B cell (primary cell): Measurements from ENCODE around the gene PPP1R18. TPM values are rescaled to one million over a fixed set of nuclear protein-coding genes. Genes with fewer than 3 reads are reported as not detected.

Source experiments
- ATAC-seq: fragments of 200-7000 bp; cut with Tn5 transposase; one replicate; pipeline ENCODE4 v1.10.0; 2021; ENCODE audit warnings: low read depth, mild to moderate bottlenecking, moderate number of reproducible peaks, moderate library complexity
- CTCF ChIA-PET: fragments of 350-600 bp; sonication (Branson Sonifier 250); formaldehyde crosslinking; loops from one replicate; lab custom pipeline; 2021; ENCODE audit warnings: antibody characterized with exemption, inconsistent platforms; lab: Charles Lee
- POLR2A ChIA-PET: fragments of 350-600 bp; sonication (Branson Sonifier 250); formaldehyde crosslinking; loops from one replicate; lab custom pipeline; 2021; ENCODE audit warnings: antibody characterized with exemption; lab: Charles Lee
- DNase-seq: peaks from one replicate; pipeline ENCODE4 v3.0.0; 2013
- H2AFZ ChIP-seq: 2 replicates; pipeline ENCODE4 v1.6.1; 2012; ENCODE audit warnings: mild to moderate bottlenecking, low read depth, low read length; ENCODE audit not compliant: insufficient read depth, poor library complexity, severe bottlenecking
- H3K27ac ChIP-seq, 2 donors: 1 replicate in 1 of 2; 2 replicates in 1 of 2; pipeline ENCODE4 v1.5.1; 2012 to 2013; ENCODE audit warnings: low read length in 2 of 2, mild to moderate bottlenecking in 2 of 2, moderate library complexity in 1 of 2
- H3K27me3 ChIP-seq, 4 experiments: fragments of 200-600 bp in 1 of 4; sonication (generic) in 1 of 4; replicated peaks in 1 of 4; 1 replicate in 2 of 4; 2 replicates in 2 of 4; pipeline versions ENCODE4 v1.6.1 to v1.7.0; 2013 to 2016; ENCODE audit warnings: low read length in 3 of 4, mild to moderate bottlenecking in 2 of 4, mixed read lengths in 1 of 4, moderate library complexity in 1 of 4; ENCODE audit not compliant: insufficient read depth in 4 of 4, control insufficient read depth in 3 of 4; ENCODE audit errors: control extremely low read depth in 1 of 4
- H3K36me3 ChIP-seq, 2 experiments: replicated peaks in 1 of 2; 1 replicate in 1 of 2; 2 replicates in 1 of 2; pipeline versions ENCODE4 v1.6.1 to v1.7.1; 2013; ENCODE audit warnings: low read length in 1 of 2; ENCODE audit not compliant: insufficient read depth in 2 of 2, control insufficient read depth in 1 of 2; ENCODE audit errors: control extremely low read depth in 1 of 2, extremely low read depth in 1 of 2
- H3K4me1 ChIP-seq, 2 donors: fragments of 200-600 bp in 1 of 2; sonication (generic) in 1 of 2; 1 replicate in 1 of 2; 2 replicates in 1 of 2; pipeline versions ENCODE4 v1.5.1 to v1.6.1; 2013 to 2017; ENCODE audit warnings: low read length in 2 of 2; ENCODE audit not compliant: control insufficient read depth in 2 of 2, insufficient read depth in 2 of 2
- H3K4me2 ChIP-seq: replicated peaks from 2 replicates; pipeline ENCODE3; 2012; ENCODE audit warnings: mild to moderate bottlenecking, low read depth, low read length; ENCODE audit not compliant: poor library complexity, severe bottlenecking
- H3K4me3 ChIP-seq, 5 experiments: fragments of 200-600 bp in 1 of 5; sonication (generic) in 1 of 5; 1 replicate in 3 of 5; 2 replicates in 2 of 5; pipeline versions ENCODE4 v1.5.1 to v1.7.0; 2011 to 2016; ENCODE audit warnings: low read length in 4 of 5, mild to moderate bottlenecking in 4 of 5, low read depth in 2 of 5, control low read depth in 1 of 5, moderate library complexity in 1 of 5; ENCODE audit not compliant: insufficient read depth in 1 of 5; ENCODE audit errors: control extremely low read depth in 1 of 5, extremely low read depth in 1 of 5
- H3K79me2 ChIP-seq: fragments of 200-600 bp; sonication (generic); one replicate; pipeline ENCODE4 v1.6.0; 2016; ENCODE audit warnings: low read length; ENCODE audit not compliant: control insufficient read depth, insufficient read depth
- H3K9ac ChIP-seq: fragments of 200-600 bp; sonication (generic); 2 replicates; pipeline ENCODE4 v1.6.1; 2017; ENCODE audit warnings: mild to moderate bottlenecking, low read length, moderate library complexity
- H3K9me3 ChIP-seq, 3 donors: one replicate each; pipeline versions ENCODE4 v1.6.1 to v1.7.1; 2013; ENCODE audit warnings: low read length in 2 of 3; ENCODE audit not compliant: control insufficient read depth in 2 of 3, insufficient read depth in 1 of 3; ENCODE audit errors: control extremely low read depth in 1 of 3
- H4K20me1 ChIP-seq: 2 replicates; pipeline ENCODE4 v1.6.0; 2012; ENCODE audit warnings: mild to moderate bottlenecking, low read length; ENCODE audit not compliant: insufficient read depth, control insufficient read depth, poor library complexity, severe bottlenecking
- H3K27ac Mint-ChIP-seq: one replicate; pipeline ENCODE4 v1.8.0; 2021; ENCODE audit warnings: mixed read lengths
- H3K27me3 Mint-ChIP-seq: one replicate; pipeline ENCODE4 v1.8.0; 2021; ENCODE audit warnings: mixed read lengths
- H3K4me1 Mint-ChIP-seq: one replicate; pipeline ENCODE4 v1.8.0; 2021; ENCODE audit warnings: mixed read lengths
- H3K4me3 Mint-ChIP-seq: one replicate; pipeline ENCODE4 v1.8.0; 2021; ENCODE audit warnings: mixed read lengths
- H3K9me3 Mint-ChIP-seq: one replicate; pipeline ENCODE4 v1.8.0; 2022; ENCODE audit warnings: mixed read lengths; ENCODE audit not compliant: insufficient read depth
- EZH2 ChIP-seq: IDR thresholded peaks from 2 replicates; pipeline ENCODE4 v1.6.1; 2012; ENCODE audit warnings: borderline replicate concordance, low read depth, mild to moderate bottlenecking, moderate library complexity, low read length; ENCODE audit not compliant: insufficient read depth, poor library complexity, severe bottlenecking
- WGBS: methylation state at CpG from one replicate; pipeline ENCODE4 v1.1.5; 2013; ENCODE audit warnings: missing lambda C conversion rate; ENCODE audit not compliant: insufficient coverage; 5-methylcytosine and 5-hydroxymethylcytosine counted together
- intact Hi-C: fragments of 100-400 bp; cut with micrococcal nuclease; formaldehyde crosslinking; loops from one replicate; pipeline ENCODE4 v1.10.0; 2022
- polyA plus RNA-seq: library from polyadenylated mRNA; depleted of rRNA; stranded (reverse); fragments of >200 nt; gene quantifications from 2 replicates; pipeline ENCODE4 v1.2.3, GENCODE V29; 2012
- total RNA-seq, 2 donors: library from RNA; stranded (reverse); fragments of 120-200 nt in 1 of 2; gene quantifications; 1 replicate in 1 of 2; 2 replicates in 1 of 2; pipeline versions ENCODE4 v1.2.3 to v1.2.4, GENCODE V29; 2013 to 2022
- TF ChIP-seq, protein P1 (sequence below): fragments of 200-600 bp; IDR thresholded peaks from one replicate; pipeline ENCODE4 v1.8.0; 2022; ENCODE audit warnings: antibody characterized with exemption, mild to moderate bottlenecking

PPP1R18 gene
- total and polyA plus RNA-seq, 2 donors (not counting 1 experiment from before 2014, with no cell fraction given), result 113 to 125 TPM

- POLR2A ChIA-PET, result no interaction called here
- H2AFZ ChIP-seq, result no peak overlapping the region
- H3K4me1 ChIP-seq, result peaks cover 2 to 4% of the 10 kb centered on the region in 2 donors
- H3K36me3 ChIP-seq, result no peaks in the 10 kb centered on the region
- Mint-ChIP-seq H3K27me3 (no peaks in the 10 kb centered on the region), H3K4me1 (peaks cover 7% of the 10 kb centered on the region), H3K4me3 (no peak overlapping the region), H3K9me3 (no peaks in the 10 kb centered on the region), H3K27ac (no peak overlapping the region)
- CTCF ChIA-PET, result interaction anchor here (0.7 to 1.6 kb wide), 5 partner anchors 15 to 87 kb away, joined by 3 to 8 read pairs (median 3); partner anchors contain the start of gene MDC1
- no peak overlapping the region for H3K4me2 ChIP-seq
- H3K4me3 ChIP-seq, result no peak overlapping the region
- no peaks in the 10 kb centered on the region for H4K20me1 ChIP-seq
- no peak overlapping the region for H3K9ac ChIP-seq
- H3K27me3 ChIP-seq, result no peaks in the 10 kb centered on the region
- H3K27ac ChIP-seq, result no peak overlapping the region
- DNase-seq (no peak), ATAC-seq (no peak)
- 100% methylated on average over 1 of the region's 5 CpGs for WGBS
- H3K79me2 ChIP-seq, result no peaks in the 10 kb centered on the region
- H3K9me3 ChIP-seq, result no peaks in the 10 kb centered on the region
- intact Hi-C loops, result no loop called here
- no peak for TF ChIP-seq EZH2
- TF ChIP-seq, protein P1, sequence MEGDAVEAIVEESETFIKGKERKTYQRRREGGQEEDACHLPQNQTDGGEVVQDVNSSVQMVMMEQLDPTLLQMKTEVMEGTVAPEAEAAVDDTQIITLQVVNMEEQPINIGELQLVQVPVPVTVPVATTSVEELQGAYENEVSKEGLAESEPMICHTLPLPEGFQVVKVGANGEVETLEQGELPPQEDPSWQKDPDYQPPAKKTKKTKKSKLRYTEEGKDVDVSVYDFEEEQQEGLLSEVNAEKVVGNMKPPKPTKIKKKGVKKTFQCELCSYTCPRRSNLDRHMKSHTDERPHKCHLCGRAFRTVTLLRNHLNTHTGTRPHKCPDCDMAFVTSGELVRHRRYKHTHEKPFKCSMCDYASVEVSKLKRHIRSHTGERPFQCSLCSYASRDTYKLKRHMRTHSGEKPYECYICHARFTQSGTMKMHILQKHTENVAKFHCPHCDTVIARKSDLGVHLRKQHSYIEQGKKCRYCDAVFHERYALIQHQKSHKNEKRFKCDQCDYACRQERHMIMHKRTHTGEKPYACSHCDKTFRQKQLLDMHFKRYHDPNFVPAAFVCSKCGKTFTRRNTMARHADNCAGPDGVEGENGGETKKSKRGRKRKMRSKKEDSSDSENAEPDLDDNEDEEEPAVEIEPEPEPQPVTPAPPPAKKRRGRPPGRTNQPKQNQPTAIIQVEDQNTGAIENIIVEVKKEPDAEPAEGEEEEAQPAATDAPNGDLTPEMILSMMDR, result no peak
Observed at GRCh38 chr6:30696432-30696831, 10.0 kb upstream of the PPP1R18 start.

DNA sequence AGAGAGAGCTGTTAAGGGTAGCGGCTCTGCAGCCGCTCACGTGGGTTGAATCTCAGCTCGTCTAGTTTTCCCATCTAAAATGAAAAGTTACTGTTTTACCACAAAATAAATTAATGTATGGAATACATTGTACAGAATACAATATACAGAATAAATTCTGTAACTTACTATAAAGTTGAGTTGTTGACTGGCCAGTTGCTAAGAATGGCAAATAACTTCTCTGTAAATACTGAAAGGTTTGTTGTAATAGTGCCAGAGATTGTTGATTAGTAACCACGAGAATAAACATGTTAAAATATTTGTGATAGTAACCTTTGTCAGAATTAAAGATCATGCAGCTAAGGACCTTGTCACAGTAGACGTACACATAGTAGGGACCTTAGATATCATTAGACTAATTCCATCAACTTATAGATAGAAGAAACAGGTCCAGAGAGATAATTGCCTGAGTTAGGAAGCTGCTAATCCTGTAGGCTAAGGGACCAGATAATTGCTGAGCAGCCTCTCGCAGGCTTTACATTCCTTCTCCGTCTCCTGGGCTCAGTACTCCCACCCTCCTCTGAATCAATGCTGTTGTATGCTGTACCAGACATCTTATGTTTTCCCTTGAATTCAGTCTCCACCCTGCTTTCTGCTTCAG lies 4.9 kb upstream of the PPP1R18 start:
- H3K4me3 ChIP-seq, result peak overlapping the region; percentile 44 to 94 (median 79)
- DNase-seq (no peak), ATAC-seq (no peak)
- H3K27me3 ChIP-seq, result no peaks in the 10 kb centered on the region
- peak overlapping the region; percentile 97 for H3K4me3 Mint-ChIP-seq
- TF ChIP-seq, protein P1, result no peak
- no peak for TF ChIP-seq EZH2
- peak overlapping the region in 1 of 2 donors; percentile 97 for H3K27ac ChIP-seq
- H3K9me3 Mint-ChIP-seq, result no peaks in the 10 kb centered on the region
- ChIA-PET CTCF (interaction anchor here (1.3 to 8.9 kb wide), 3 partner anchors 10 to 30 kb away, joined by 3 to 151 read pairs (median 123); partner anchors contain the start of genes MDC1 and TUBB), POLR2A (interaction anchor here (0.7 to 2.9 kb wide), 3 partner anchors 12 to 26 kb away, joined by 3 to 10 read pairs (median 4); partner anchors contain the start of gene MDC1)
- peak overlapping the region; percentile 82 for H3K27ac Mint-ChIP-seq
- H3K4me2 ChIP-seq, result peak overlapping the region; percentile 100
- no peaks in the 10 kb centered on the region for H3K9me3 ChIP-seq
- H4K20me1 ChIP-seq, result peaks cover 13% of the 10 kb centered on the region
- H2AFZ ChIP-seq, result peak overlapping the region; percentile 65
- no peaks in the 10 kb centered on the region for H3K36me3 ChIP-seq
- peak overlapping the region; percentile 98 for H3K9ac ChIP-seq
- H3K79me2 ChIP-seq, result peaks cover 16% of the 10 kb centered on the region
- intact Hi-C loops, result no loop called here
- 82% methylated on average over 2 of the region's 8 CpGs for WGBS
- no peaks in the 10 kb centered on the region for H3K27me3 Mint-ChIP-seq
- H3K4me1 ChIP-seq, result peaks cover 36 to 43% of the 10 kb centered on the region in 2 donors
- peaks cover 48% of the 10 kb centered on the region for H3K4me1 Mint-ChIP-seq
